Measurements from ENCODE around the gene H3-3A. TPM values are rescaled to one million over a fixed set of nuclear protein-coding genes. Genes with fewer than 3 reads are reported as not detected.

The H3-3A gene
- total and polyA plus RNA-seq, 10 of the 15 experiments (the other 5 are each of a cell fraction or from before 2014, with no cell fraction given): 215 to 486 (median 393) TPM

GRCh38 chr1:226033582-226033981 lies 28.9 kb upstream of the H3-3A start (continued):
- TF ChIP-seq IKZF2 (IDR thresholded peaks at IDR 0.05) (no peak), YBX1 (IDR thresholded peaks at IDR 0.05) (no peak), SRF (IDR thresholded peaks at IDR 0.05; ENCODE audit: low read depth in 2 of 2, low read length in 2 of 2) (no peak)

- no peak overlapping the region for H3K4me2 ChIP-seq (ENCODE audit: control insufficient read depth, insufficient read depth)
- BruUV-seq (replicated peaks): no TSS peak
- FAIRE-seq: no peak
- H3K79me2 ChIP-seq (ENCODE audit: control insufficient read depth, insufficient read depth, low read length): no peaks in the 10 kb centered on the region
- no peak for ATAC-seq
- H3K27me3 ChIP-seq (replicated peaks in 1 of 2; ENCODE audit: control insufficient read depth in 2 of 2, insufficient read depth in 2 of 2, low read length in 1 of 2): no peaks in the 10 kb centered on the region
- no peaks in the 10 kb centered on the region for H3K9me3 ChIP-seq (replicated peaks; ENCODE audit: control insufficient read depth, insufficient read depth, low read length)
- TF ChIP-seq, protein P1, sequence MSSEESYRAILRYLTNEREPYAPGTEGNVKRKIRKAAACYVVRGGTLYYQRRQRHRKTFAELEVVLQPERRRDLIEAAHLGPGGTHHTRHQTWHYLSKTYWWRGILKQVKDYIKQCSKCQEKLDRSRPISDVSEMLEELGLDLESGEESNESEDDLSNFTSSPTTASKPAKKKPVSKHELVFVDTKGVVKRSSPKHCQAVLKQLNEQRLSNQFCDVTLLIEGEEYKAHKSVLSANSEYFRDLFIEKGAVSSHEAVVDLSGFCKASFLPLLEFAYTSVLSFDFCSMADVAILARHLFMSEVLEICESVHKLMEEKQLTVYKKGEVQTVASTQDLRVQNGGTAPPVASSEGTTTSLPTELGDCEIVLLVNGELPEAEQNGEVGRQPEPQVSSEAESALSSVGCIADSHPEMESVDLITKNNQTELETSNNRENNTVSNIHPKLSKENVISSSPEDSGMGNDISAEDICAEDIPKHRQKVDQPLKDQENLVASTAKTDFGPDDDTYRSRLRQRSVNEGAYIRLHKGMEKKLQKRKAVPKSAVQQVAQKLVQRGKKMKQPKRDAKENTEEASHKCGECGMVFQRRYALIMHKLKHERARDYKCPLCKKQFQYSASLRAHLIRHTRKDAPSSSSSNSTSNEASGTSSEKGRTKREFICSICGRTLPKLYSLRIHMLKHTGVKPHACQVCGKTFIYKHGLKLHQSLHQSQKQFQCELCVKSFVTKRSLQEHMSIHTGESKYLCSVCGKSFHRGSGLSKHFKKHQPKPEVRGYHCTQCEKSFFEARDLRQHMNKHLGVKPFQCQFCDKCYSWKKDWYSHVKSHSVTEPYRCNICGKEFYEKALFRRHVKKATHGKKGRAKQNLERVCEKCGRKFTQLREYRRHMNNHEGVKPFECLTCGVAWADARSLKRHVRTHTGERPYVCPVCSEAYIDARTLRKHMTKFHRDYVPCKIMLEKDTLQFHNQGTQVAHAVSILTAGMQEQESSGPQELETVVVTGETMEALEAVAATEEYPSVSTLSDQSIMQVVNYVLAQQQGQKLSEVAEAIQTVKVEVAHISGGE (CRISPR knock-in tag; IDR thresholded peaks at IDR 0.05): no peak
- TF ChIP-seq NRF1 (conservative IDR thresholded peaks at IDR 0.05; ENCODE audit: low read depth, low read length) (no peak), CHD1 (IDR thresholded peaks at IDR 0.05; ENCODE audit: low read depth, low read length) (no peak)
- H3K36me3 ChIP-seq (ENCODE audit: control insufficient read depth in 2 of 2, insufficient read depth in 2 of 2, low read length in 1 of 2): no peaks in the 10 kb centered on the region
- in situ Hi-C loops (cut with MboI) (no loop called here), intact Hi-C loops (cut with micrococcal nuclease; ENCODE audit: unreplicated experiment) (no loop called here)
- H4K20me1 ChIP-seq (ENCODE audit: control insufficient read depth, insufficient read depth): no peaks in the 10 kb centered on the region
- DNase-seq (ENCODE audit: low read depth, low spot score): no peak
- no peak overlapping the region for H3K4me3 ChIP-seq
- H2AFZ ChIP-seq (ENCODE audit: control insufficient read depth, low read depth, low read length): no peak overlapping the region
- ChIA-PET RAD21 (ENCODE audit: unreplicated experiment) (no interaction called here), CTCF (interaction anchor here (1.8 kb wide), 1 partner anchor 31 kb away, joined by 7 read pairs; no protein-coding TSS in a partner anchor), SMC1A (ENCODE audit: uncharacterized antibody, unreplicated experiment) (interaction anchor here (0.7 to 1.5 kb wide), 2 partner anchors 20 to 22 kb away, joined by 3 to 5 read pairs; no protein-coding TSS in a partner anchor), POLR2A (interaction anchor here (0.7 kb wide), 1 partner anchor 152 kb away, joined by 15 read pairs; the partner anchor contains the start of gene TMEM63A)
- no peak overlapping the region for H3K9ac ChIP-seq (ENCODE audit: control insufficient read depth, insufficient read depth, low read length)
- peaks cover 18% of the 10 kb centered on the region for H3K4me1 ChIP-seq (ENCODE audit: control insufficient read depth, insufficient read depth, low read length)
- no peak overlapping the region for H3K27ac ChIP-seq (ENCODE audit: control insufficient read depth, insufficient read depth)
These were observed 28.5 kb upstream of the H3-3A start for GRCh38 chr1:226033991-226034390.

Data from GM12878 (cell line).